ENCODE measurements around the gene NACA.
"Not testable (repeated sequence)": the region's sequence is repeated elsewhere in the genome, so short reads cannot be mapped to it uniquely, and the experiment has no call there.

Gene NACA

DNA sequence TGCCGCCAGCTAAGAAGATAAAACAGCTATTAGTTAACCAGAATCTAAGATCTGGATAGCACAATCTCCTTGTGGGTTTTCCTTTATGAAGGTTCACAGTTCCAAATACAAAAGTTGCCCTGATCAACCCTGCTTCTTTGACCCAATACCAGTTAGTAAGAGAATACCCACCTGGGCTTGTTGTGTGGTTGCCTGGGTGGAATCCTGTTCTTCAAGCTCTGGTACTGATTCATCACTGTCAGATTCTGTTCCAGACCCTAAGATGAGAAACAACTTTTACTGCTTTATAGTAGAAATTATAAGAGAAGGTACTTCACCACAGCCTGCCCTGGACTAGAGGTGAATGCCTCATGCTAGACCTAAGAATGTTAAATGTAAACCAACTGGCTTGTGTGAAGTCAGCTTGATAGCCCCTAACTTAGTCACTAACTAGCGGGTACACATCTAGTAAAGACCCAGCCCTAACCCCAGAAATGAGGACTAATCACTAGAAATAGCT is 10.6 kb downstream of the NACA start:
- no peaks in the 10 kb centered on the region for H3K27me3 ChIP-seq (replicated peaks; ENCODE audit: control insufficient read depth, insufficient read depth, low read length)
- H3K36me3 ChIP-seq (ENCODE audit: control insufficient read depth, insufficient read depth, low read length), result peaks cover 15% of the 10 kb centered on the region
- no peak overlapping the region for H3K4me3 ChIP-seq (replicated peaks; ENCODE audit: low read depth, low read length)
- TF ChIP-seq, protein P1, sequence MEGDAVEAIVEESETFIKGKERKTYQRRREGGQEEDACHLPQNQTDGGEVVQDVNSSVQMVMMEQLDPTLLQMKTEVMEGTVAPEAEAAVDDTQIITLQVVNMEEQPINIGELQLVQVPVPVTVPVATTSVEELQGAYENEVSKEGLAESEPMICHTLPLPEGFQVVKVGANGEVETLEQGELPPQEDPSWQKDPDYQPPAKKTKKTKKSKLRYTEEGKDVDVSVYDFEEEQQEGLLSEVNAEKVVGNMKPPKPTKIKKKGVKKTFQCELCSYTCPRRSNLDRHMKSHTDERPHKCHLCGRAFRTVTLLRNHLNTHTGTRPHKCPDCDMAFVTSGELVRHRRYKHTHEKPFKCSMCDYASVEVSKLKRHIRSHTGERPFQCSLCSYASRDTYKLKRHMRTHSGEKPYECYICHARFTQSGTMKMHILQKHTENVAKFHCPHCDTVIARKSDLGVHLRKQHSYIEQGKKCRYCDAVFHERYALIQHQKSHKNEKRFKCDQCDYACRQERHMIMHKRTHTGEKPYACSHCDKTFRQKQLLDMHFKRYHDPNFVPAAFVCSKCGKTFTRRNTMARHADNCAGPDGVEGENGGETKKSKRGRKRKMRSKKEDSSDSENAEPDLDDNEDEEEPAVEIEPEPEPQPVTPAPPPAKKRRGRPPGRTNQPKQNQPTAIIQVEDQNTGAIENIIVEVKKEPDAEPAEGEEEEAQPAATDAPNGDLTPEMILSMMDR (IDR thresholded peaks at IDR 0.05; ENCODE audit: insufficient read depth, low read length, poor library complexity, severe bottlenecking), result no peak
- DNase-seq (ENCODE audit: extremely low read depth, insufficient read length), result no peak

DNA sequence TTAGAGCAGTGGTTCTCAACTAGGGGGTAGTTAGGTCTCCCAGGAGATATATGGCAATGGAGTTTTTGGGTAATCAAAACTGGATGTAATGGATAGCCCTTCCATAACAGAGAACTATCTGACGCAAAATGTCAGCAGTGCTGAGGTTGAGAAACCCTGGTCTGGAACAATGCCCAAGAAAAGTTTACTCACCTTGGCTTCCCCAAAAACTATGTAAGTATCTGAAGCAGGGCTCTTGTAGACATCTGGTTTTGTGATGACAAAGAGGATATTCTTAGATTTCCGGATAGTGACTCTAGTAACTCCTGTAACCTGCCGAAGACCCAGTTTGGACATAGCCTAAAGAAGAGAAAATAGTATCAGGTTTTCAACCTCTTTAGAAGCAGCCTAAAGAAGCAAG is 11.8 kb downstream of the NACA start:
- no peak for DNase-seq (ENCODE audit: extremely low read depth, insufficient read length)
- Histone ChIP-seq H3K4me3 (replicated peaks; ENCODE audit: low read depth, low read length) (no peak overlapping the region), H3K27me3 (replicated peaks; ENCODE audit: control insufficient read depth, insufficient read depth, low read length) (no peaks in the 10 kb centered on the region), H3K36me3 (ENCODE audit: control insufficient read depth, insufficient read depth, low read length) (peaks cover 15% of the 10 kb centered on the region)
- TF ChIP-seq, protein P1 (IDR thresholded peaks at IDR 0.05; ENCODE audit: insufficient read depth, low read length, poor library complexity, severe bottlenecking), result no peak

DNA sequence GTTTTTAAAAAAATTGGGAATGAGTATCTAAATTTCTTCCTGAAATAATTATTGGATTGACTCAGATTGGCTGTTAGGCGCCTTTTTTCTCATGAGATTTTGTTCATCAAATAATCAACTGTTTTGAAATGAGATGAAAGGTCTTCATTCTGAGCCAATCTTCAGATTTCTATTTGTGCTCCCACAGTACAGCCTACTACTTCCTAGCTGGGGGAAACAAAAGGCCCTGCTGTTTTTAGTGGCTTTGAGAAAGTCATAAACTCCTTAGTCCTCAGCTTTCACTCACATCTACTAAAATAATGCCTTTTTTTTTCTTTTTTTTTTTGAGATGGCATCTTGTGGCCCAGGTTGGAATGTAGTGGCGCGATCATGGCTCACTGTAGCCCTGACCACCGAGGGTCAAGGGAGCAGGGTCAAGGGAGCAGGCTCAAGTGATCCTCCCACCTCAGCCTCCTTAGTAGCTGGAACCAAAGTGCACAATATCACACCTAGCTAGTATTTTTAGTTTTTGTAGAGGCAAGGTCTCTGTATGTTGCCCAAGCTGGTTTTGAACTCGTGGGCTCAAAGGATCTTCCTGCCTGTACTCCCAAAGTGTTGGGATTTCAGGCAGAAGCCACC is 15.2 kb downstream of the NACA start:
- H3K36me3 ChIP-seq (ENCODE audit: control insufficient read depth, insufficient read depth, low read length), result peaks cover 3% of the 10 kb centered on the region
- DNase-seq (ENCODE audit: extremely low read depth, insufficient read length), result no peak
- no peaks in the 10 kb centered on the region for H3K27me3 ChIP-seq (replicated peaks; ENCODE audit: control insufficient read depth, insufficient read depth, low read length)
- no peak overlapping the region for H3K4me3 ChIP-seq (replicated peaks; ENCODE audit: low read depth, low read length)
- TF ChIP-seq, protein P1 (IDR thresholded peaks at IDR 0.05; ENCODE audit: insufficient read depth, low read length, poor library complexity, severe bottlenecking), result no peak

DNA sequence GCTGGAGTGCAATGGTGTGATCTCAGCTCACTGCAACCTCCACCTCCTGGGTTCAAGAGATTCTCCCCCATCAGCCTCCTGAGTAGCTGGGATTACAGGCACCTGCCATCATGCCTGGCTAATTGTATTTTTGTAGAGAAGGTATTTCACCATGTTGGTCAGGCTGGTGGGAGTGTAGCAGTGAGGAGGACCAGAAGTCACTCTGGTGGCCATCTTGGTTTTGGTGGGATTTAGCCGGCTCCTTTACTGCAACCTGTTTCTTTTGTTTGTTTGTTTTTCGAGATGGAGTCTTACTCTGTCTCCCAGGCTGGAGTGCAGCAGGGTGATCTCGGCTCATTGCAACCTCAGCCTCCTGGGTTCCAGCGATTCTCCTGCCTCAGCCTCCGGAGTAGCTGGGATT is 20.6 kb downstream of the NACA start:
- not testable (repeated sequence) for DNase-seq (ENCODE audit: extremely low read depth, insufficient read length); H3K36me3 ChIP-seq (ENCODE audit: control insufficient read depth, insufficient read depth, low read length)

DNA sequence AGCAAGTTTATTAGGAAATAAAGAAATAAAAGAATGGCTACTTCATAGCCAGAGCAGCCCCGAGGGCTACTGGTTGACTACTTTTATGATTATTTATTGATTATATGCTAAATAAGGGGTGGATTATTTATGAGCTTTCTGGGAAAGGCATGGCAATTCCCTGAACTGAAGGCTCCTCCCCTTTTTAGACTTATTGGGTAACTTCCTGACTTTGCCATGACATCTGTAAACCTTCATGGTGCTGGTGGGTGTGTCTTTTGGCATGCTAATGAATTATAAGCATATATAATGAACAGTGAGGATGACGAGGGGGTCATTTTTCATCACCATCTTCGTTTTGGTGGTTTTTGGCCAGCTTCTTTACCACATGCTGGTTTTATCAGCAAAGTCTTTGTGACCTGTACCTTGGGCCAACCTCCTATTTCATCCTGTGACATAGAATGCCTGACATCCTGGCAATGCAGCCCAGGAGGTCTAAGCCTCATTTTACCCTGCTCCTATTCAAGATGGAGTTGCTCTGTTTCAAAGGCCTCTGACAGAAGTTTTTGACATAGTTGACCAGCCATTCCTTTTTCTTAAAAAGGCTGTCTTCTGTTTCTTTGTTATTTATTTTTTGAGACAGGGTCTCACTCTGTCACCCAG is 26.0 kb downstream of the NACA start:
- H3K4me3 ChIP-seq (replicated peaks; ENCODE audit: low read depth, low read length), result no peak overlapping the region
- H3K27me3 ChIP-seq (replicated peaks; ENCODE audit: control insufficient read depth, insufficient read depth, low read length), result no peaks in the 10 kb centered on the region
- DNase-seq (ENCODE audit: extremely low read depth, insufficient read length), result no peak
- TF ChIP-seq, protein P1 (IDR thresholded peaks at IDR 0.05; ENCODE audit: insufficient read depth, low read length, poor library complexity, severe bottlenecking), result no peak
- H3K36me3 ChIP-seq (ENCODE audit: control insufficient read depth, insufficient read depth, low read length), result no peaks in the 10 kb centered on the region

More for the DNA sequence above, 20.6 kb downstream of the NACA start:
- H3K4me3 ChIP-seq (replicated peaks; ENCODE audit: low read depth, low read length); H3K27me3 ChIP-seq (replicated peaks; ENCODE audit: control insufficient read depth, insufficient read depth, low read length): not testable (repeated sequence)

DNA sequence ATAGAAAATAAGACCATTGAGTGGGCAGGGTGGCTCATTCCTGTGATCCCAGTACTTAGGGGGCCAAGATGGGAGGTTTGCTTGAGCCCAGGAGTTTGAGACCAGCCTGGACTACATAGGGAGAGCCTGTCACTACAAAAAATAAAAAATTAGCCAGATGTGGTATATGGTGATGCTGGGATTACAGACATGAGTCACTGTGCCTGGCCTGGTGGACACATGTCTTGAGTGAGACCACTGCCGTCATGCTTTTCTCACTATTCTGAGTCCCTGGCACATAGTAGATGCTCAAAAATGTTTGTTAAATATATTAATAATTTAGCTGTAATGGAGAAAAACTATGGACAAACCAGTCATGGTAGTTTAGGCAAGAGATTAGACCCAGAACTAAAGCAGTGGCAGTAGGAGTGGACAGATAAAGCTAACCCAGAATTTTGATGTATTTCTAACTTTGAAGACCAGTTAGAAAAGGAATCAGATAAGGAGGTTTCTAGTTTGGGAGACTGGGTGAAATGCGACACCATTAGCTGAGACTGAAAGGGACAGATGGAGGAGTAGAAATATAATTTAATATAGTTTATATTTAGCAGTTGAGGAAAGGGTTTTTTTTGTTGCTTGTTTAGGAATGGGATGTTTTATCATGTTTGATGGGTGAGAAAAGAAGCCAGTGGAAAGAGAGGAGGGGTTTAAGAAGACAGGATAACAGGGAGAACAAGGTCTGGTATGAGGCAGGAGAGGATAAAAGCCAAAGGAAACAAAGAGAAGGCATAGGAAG is 29.6 kb downstream of the NACA start:
- no peak for DNase-seq (ENCODE audit: extremely low read depth, insufficient read length)
- no peaks in the 10 kb centered on the region for H3K27me3 ChIP-seq (replicated peaks; ENCODE audit: control insufficient read depth, insufficient read depth, low read length)
- TF ChIP-seq, protein P1 (IDR thresholded peaks at IDR 0.05; ENCODE audit: insufficient read depth, low read length, poor library complexity, severe bottlenecking), result no peak

More for the DNA sequence above, 29.6 kb downstream of the NACA start:
- no peak overlapping the region for H3K4me3 ChIP-seq (replicated peaks; ENCODE audit: low read depth, low read length)
- no peaks in the 10 kb centered on the region for H3K36me3 ChIP-seq (ENCODE audit: control insufficient read depth, insufficient read depth, low read length)

Data from GM06990 (cell line).